GM12872 (cell line): ENCODE data around the gene OTUB2.

ENCODE experiments used
- CTCF ChIP-seq: IDR thresholded peaks from 3 replicates; pipeline ENCODE4 v1.5.1; 2011; ENCODE audit warnings: low read depth, mild to moderate bottlenecking, low read length, moderate library complexity; ENCODE audit not compliant: insufficient read depth

Gene OTUB2

GRCh38 chr14:94043756-94044475 is 17.8 kb downstream of the OTUB2 start:
- TF ChIP-seq CTCF: no peak

- no peak for TF ChIP-seq CTCF
These were observed 18.4 kb downstream of the OTUB2 start for GRCh38 chr14:94044476-94045091.

- TF ChIP-seq CTCF: no peak
These were observed 19.0 kb downstream of the OTUB2 start for GRCh38 chr14:94045101-94045500.

GRCh38 chr14:94045563-94046345 is 19.6 kb downstream of the OTUB2 start:
- TF ChIP-seq CTCF: no peak

- no peak for TF ChIP-seq CTCF
These were observed 20.6 kb downstream of the OTUB2 start for GRCh38 chr14:94046696-94047250.

- no peak for TF ChIP-seq CTCF
These were observed 21.4 kb downstream of the OTUB2 start for GRCh38 chr14:94047581-94047980.
